ENCODE data around the gene PSENEN.
"Not testable (repeated sequence)": the region's sequence is repeated elsewhere in the genome, so short reads cannot be mapped to it uniquely, and the experiment has no call there.

The PSENEN gene

DNA sequence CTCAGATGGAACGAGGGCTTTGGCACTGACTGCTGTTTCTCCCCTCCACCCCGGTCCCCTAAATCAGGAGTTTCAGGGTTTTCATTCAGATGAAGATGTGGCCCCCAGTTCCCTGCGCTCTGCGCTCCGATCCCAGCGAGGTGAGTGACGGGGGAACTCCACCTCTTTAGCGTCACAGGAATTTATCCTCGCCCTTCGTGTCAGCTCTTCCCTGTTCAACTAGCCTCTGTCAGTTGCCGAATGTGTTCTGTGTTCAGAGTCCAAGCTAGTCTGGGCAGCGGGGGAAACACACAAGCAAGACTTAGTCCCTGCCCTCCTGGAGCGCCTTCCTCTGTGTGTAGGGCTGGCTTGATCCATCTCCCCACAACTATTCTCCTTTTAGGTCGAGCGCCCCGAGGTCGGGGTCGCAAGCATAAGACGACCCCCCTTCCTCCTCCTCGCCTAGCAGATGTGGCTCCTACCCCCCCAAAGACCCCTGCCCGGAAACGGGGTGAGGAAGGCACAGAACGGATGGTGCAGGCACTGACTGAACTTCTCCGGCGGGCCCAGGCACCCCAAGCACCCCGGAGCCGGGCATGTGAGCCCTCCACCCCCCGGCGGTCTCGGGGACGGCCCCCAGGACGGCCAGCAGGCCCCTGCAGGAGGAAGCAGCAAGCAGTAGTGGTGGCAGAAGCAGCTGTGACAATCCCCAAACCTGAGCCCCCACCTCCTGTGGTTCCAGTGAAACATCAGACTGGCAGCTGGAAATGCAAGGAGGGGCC lies 25.9 kb upstream of the PSENEN start:
- DNase-seq = no peak

GRCh38 chr19:35720163-35720524 lies 25.3 kb upstream of the PSENEN start:
- no peak for DNase-seq

GRCh38 chr19:35720648-35721047 lies 24.8 kb upstream of the PSENEN start:
- DNase-seq = no peak

GRCh38 chr19:35721374-35721773 lies 24.1 kb upstream of the PSENEN start:
- no peak for DNase-seq

DNA sequence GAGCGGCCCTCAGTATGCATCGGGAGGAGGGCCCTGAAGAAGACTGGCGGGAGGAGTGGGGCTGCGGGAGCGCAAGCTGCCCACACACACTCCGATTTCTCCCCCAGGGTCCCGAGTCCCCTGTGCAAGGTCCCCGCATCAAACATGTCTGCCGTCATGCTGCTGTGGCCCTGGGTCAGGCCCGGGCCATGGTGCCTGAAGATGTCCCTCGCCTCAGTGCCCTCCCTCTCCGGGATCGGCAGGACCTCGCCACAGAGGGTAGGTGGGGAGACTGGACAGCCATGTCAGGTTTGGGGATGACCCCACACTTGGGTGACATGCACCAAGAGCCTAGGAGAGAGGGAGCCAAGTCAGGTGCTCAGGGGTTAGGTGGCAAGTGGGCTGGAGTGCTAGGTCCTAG lies 23.0 kb upstream of the PSENEN start:
- DNase-seq = no peak

DNA sequence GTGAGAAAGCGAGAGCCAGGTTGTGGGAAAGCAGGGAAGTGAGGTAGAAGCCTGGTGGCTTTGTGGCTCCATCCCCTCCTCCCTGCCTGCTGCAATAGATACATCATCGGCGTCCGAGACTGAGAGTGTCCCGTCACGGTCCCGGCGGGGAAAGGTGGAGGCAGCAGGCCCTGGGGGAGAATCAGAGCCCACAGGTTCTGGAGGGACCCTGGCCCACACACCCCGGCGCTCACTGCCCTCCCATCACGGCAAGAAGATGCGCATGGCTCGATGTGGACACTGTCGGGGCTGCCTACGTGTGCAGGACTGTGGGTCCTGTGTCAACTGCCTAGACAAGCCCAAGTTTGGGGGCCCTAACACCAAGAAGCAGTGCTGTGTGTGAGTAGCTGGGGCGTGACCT lies 22.6 kb upstream of the PSENEN start:
- DNase-seq = no peak

- DNase-seq = no peak
Observed at GRCh38 chr19:35723671-35724070, 21.8 kb upstream of the PSENEN start.

- DNase-seq = not testable (repeated sequence)
Observed at GRCh38 chr19:35724132-35724531, 21.3 kb upstream of the PSENEN start.

DNA sequence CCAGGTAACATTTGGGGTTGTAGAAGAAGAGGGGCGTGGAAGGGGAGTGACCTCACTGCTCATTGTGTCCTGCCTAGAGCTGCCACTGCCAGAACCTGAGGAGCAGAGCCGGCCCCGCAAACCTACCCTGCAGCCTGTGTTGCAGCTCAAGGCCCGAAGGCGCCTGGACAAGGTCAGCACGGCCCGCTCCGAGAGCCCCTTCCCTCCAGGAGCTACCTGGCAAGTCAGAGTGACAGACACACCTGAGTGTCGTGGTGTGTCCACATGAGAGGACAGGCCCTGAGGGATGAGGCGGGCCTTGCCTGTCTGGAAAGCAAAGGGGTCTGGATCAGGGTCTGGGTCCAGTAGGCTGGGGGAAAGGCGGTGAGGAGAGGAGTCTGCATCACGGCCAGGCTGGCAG lies 20.9 kb upstream of the PSENEN start:
- DNase-seq = no peak

DNA sequence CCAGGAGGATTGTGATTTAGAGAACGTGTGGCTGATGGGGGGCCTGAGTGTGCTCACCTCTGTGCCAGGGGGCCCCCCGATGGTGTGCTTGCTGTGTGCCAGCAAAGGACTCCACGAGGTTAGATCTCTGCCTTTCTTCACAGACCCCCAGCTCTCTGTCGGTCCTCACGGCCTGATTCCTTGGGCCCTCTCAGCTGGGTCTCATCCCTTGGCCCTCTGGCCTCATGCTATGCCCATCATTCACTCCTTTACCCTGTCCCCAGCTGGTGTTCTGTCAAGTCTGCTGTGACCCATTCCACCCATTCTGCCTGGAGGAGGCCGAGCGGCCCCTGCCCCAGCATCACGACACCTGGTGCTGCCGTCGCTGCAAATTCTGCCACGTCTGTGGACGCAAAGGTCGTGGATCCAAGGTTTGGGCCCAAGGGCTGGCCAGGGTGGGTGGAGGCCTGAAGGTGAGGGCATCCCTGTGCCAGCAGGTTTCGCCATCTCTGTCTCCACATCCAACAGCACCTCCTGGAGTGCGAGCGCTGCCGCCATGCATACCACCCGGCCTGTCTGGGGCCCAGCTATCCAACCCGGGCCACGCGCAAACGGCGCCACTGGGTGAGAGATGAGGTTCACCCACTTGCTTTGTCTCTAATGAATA lies 20.1 kb upstream of the PSENEN start:
- no peak for DNase-seq

DNA sequence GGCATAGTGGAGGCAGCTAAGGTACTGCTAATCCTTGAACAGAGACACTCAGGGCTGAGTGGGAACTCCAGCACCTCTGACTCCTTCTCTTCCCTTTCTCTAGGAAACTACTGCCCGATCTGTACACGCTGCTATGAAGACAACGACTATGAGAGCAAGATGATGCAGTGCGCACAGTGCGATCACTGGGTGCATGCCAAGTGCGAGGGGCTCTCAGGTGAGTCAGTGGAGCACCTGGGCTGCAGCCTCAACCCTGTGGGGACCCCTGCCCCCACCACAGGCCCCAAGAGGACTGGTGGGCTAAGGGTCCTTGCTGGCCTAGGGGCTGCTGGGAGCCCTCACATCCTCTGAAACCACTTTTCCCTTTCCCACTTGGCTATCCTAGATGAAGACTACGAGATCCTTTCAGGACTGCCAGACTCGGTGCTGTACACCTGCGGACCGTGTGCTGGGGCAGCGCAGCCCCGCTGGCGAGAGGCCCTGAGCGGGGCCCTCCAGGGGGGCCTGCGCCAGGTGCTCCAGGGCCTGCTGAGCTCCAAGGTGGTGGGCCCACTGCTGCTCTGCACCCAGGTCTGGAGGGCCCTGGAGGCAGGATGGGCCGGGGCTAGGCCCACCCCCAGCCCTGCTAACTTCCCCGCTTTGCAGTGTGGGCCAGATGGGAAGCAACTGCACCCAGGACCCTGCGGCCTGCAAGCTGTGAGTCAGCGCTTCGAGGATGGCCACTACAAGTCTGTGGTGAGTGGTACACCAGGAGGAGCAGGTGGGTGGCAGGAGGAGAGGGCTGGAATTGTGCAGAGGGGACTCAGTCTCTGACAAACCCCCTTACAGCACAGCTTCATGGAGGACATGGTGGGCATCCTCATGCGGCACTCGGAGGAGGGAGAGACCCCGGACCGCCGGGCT lies 18.1 kb upstream of the PSENEN start:
- DNase-seq = no peak

DNA sequence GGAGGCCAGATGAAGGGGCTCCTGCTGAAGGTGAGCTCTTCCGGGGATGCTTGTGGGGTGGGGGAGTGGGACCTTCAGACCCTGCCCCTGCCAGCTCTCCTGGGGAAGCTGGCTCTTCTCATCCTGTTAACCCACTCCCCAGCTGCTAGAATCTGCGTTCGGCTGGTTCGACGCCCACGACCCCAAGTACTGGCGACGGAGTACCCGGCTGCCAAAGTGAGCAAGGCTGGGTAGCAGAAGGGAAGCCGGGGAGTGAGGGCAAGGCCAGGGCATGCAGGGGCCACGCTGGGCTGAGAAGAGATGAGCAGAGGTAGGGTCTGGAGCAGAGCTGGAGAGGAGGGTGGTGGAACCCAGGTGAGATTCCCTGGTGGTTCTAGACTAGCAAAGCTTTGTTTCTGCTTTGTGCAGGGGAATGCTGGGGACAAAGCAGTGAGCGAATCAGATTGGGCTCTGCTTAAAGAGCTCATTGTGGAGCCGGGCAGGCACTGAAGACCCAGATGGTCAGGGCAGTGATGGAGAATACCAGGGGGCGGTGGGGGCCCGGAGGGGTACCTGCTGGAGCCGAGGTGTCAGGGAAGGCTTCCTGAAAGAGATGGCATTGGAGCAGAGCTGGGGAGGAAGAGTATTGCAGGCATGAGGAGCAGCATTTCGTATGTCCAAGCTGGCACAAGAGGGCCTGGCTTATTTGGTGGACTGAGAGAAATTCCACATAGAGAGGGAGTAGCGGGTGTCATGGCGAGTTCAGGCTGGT lies 17.3 kb upstream of the PSENEN start:
- no peak for DNase-seq

- DNase-seq = no peak
Observed at GRCh38 chr19:35729021-35729420, 16.4 kb upstream of the PSENEN start.

GRCh38 chr19:35729763-35730162 lies 15.7 kb upstream of the PSENEN start:
- no peak for DNase-seq

DNA sequence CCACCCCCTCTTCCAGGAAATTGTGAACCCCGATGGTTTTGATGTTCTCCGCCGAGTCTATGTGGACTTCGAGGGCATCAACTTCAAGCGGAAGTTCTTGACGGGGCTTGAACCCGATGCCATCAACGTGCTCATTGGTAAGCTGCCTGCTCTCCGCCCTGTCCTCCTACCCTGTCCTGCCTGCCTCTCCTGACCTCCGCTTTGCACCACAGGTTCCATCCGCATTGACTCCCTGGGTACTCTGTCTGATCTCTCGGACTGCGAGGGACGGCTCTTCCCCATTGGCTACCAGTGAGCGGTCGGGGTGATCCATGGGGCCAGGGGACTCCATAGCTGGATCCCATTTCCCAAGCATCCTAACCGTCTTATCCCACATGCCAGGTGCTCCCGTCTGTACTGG lies 15.1 kb upstream of the PSENEN start:
- no peak for DNase-seq

- DNase-seq = no peak
Observed at GRCh38 chr19:35731353-35731752, 14.1 kb upstream of the PSENEN start.

DNA sequence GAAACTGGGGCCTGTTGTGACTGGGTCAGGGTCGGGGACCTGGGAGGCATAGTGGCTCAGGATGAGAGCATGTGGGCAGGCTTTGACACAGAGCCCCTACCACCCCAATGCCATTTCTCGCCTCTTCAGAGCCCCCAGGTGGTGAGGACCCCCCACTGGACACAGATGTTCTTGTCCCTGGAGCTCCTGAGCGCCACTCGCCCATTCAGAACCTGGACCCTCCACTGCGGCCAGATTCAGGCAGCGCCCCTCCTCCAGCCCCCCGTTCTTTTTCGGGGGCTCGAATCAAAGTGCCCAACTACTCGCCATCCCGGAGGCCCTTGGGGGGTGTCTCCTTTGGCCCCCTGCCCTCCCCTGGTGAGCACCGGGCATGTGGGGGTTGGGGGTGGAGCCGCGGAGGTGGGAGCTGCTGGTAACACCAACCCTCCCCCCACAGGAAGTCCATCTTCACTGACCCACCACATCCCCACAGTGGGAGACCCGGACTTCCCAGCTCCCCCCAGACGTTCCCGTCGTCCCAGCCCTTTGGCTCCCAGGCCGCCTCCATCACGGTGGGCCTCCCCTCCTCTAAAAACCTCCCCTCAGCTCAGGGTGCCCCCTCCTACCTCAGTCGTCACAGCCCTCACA lies 13.6 kb upstream of the PSENEN start:
- no peak for DNase-seq

DNA sequence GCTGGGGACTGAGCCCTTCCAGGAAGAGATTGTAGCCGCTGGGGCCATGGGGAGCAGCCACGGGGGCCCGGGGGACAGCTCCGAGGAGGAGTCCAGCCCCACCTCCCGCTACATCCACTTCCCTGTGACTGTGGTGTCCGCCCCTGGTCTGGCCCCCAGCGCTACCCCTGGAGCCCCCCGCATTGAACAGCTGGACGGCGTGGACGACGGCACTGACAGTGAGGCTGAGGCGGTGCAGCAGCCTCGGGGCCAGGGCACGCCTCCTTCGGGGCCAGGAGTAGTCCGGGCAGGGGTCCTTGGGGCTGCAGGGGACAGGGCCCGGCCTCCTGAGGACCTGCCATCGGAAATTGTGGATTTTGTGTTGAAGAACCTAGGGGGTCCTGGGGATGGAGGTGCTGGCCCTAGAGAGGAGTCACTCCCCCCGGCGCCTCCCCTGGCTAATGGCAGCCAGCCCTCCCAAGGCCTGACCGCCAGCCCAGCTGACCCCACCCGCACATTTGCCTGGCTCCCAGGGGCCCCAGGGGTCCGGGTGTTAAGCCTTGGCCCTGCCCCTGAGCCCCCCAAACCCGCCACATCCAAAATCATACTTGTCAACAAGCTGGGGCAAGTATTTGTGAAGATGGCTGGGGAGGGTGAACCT lies 12.8 kb upstream of the PSENEN start:
- no peak for DNase-seq

DNA sequence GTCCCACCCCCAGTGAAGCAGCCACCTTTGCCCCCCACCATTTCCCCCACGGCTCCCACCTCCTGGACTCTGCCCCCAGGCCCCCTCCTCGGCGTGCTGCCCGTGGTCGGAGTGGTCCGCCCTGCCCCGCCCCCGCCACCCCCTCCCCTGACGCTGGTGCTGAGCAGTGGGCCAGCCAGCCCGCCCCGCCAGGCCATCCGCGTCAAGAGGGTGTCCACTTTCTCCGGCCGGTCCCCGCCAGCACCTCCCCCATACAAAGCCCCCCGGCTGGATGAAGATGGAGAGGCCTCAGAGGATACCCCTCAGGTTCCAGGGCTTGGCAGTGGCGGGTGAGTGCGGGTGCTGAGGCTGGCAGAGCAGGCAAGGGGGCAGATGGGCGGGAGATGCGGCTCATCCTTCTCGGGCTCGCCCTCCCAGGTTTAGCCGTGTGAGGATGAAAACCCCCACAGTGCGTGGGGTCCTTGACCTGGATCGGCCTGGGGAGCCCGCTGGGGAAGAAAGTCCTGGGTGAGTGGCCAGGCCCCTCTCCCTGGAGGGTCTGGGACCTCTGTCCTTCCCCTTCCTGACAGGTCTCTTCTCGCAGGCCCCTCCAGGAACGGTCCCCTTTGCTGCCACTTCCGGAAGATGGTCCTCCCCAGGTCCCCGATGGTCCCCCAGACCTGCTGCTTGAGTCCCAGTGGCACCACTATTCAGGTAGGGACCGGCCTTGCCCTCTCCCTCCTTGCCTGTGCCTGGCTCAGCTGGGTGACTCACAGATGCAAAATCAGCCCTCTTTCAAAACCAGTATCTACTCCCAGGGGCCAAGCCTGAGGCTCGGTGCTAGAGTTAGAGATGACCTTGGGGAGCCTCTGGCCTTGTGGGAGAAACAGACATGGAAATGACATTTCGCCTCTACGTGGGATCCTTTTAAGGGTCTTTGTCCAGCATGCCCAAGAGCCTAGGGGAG lies 12.0 kb upstream of the PSENEN start:
- DNase-seq = no peak

GRCh38 chr19:35734273-35734672 lies 11.2 kb upstream of the PSENEN start:
- no peak for DNase-seq

DNA sequence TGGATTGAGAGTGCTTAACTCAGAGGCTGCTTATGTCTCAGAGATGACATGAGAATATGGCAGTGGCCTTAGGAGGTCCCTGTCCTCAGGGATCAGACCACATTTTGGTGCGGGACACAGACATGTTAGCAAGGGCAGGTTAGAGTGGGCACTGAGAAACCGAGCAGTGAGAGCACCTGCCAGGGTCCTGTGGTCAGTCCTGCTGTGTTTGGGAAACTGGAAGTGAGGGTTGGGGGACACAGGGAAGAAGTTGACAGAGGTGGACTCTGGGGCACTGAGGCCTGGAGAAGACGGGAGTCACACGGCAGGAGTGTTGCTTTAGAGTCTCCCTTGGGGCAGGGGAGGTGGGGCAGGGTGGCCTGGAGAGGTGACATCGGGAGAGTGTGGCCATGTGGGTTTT lies 10.6 kb upstream of the PSENEN start:
- DNase-seq = no peak

Data from DMS79 treated with DMSO at 0.1 percent for 48 hours (cell line).